T-helper 17 cell (primary cell): Measurements from ENCODE around the gene CENPN. TPM values are rescaled to one million over a fixed set of nuclear protein-coding genes. Genes with fewer than 3 reads are reported as not detected.
A peak's percentile ranks its signal among the peaks of the same experiment; 100 is the strongest.

Source experiments
- ATAC-seq: fragments of 150-1000 bp; cut with Tn5 transposase; 2 replicates; pipeline ENCODE4 v1.10.0; 2021; ENCODE audit warnings: mild to moderate bottlenecking, moderate library complexity
- DNase-seq, 3 donors: peaks; one replicate each; pipeline versions ENCODE4 v3.0.0 to v3.0.0-alpha.2; 2020 to 2021
- H3K9me3 ChIP-seq: one replicate; pipeline ENCODE4 v1.7.0; 2013; ENCODE audit warnings: low read length, mild to moderate bottlenecking; ENCODE audit not compliant: control insufficient read depth, poor library complexity, severe bottlenecking
- H3K27ac Mint-ChIP-seq: one replicate; pipeline ENCODE4 v1.8.0; 2022; ENCODE audit warnings: mild to moderate bottlenecking, moderate library complexity, mixed read lengths
- H3K27me3 Mint-ChIP-seq: one replicate; pipeline ENCODE4 v1.8.0; 2022; ENCODE audit warnings: mixed read lengths
- H3K36me3 Mint-ChIP-seq: one replicate; pipeline ENCODE4 v1.8.0; 2022; ENCODE audit warnings: low read depth, mixed read lengths
- H3K4me1 Mint-ChIP-seq: one replicate; pipeline ENCODE4 v1.8.0; 2022; ENCODE audit warnings: mild to moderate bottlenecking, mixed read lengths
- H3K4me3 Mint-ChIP-seq: one replicate; pipeline ENCODE4 v1.8.0; 2022; ENCODE audit warnings: mild to moderate bottlenecking, moderate library complexity, mixed read lengths
- total RNA-seq, 4 donors: library from RNA in 2 of 4; stranded (reverse) in 2 of 4; gene quantifications; one replicate each; pipeline ENCODE4 v1.2.3 and lab custom pipeline; 2022 to 2026

Gene CENPN
- total RNA-seq, 2 donors from 2014 or later = 8.8 to 14.8 TPM

GRCh38 chr16:81014672-81015071, 7.7 kb downstream of the CENPN start:
- peak overlapping the region; percentile 47 for H3K27ac Mint-ChIP-seq

GRCh38 chr16:81018496-81018895, 11.5 kb downstream of the CENPN start:
- Mint-ChIP-seq H3K27me3 (no peaks in the 10 kb centered on the region), H3K36me3 (peaks cover 2% of the 10 kb centered on the region)

More at GRCh38 chr16:81014672-81015071, 7.7 kb downstream of the CENPN start:
- H3K4me3 Mint-ChIP-seq = no peak overlapping the region
- no peaks in the 10 kb centered on the region for H3K27me3 Mint-ChIP-seq
- peaks cover 6% of the 10 kb centered on the region for H3K4me1 Mint-ChIP-seq
- DNase-seq = no peak
- peaks cover 4% of the 10 kb centered on the region for H3K36me3 Mint-ChIP-seq
- no peak for ATAC-seq
- no peaks in the 10 kb centered on the region for H3K9me3 ChIP-seq

GRCh38 chr16:81026429-81026828, 19.4 kb downstream of the CENPN start:
- H3K9me3 ChIP-seq = no peaks in the 10 kb centered on the region
- Mint-ChIP-seq H3K27ac (no peak overlapping the region), H3K4me1 (no peaks in the 10 kb centered on the region), H3K36me3 (no peaks in the 10 kb centered on the region), H3K4me3 (no peak overlapping the region), H3K27me3 (no peaks in the 10 kb centered on the region)
- no peak for ATAC-seq
- no peak for DNase-seq

More at GRCh38 chr16:81018496-81018895, 11.5 kb downstream of the CENPN start:
- no peak overlapping the region for H3K4me3 Mint-ChIP-seq
- DNase-seq = no peak
- no peak for ATAC-seq
- H3K27ac Mint-ChIP-seq = peak overlapping the region; percentile 53
- no peaks in the 10 kb centered on the region for H3K9me3 ChIP-seq
- H3K4me1 Mint-ChIP-seq = peaks cover 2% of the 10 kb centered on the region

DNA sequence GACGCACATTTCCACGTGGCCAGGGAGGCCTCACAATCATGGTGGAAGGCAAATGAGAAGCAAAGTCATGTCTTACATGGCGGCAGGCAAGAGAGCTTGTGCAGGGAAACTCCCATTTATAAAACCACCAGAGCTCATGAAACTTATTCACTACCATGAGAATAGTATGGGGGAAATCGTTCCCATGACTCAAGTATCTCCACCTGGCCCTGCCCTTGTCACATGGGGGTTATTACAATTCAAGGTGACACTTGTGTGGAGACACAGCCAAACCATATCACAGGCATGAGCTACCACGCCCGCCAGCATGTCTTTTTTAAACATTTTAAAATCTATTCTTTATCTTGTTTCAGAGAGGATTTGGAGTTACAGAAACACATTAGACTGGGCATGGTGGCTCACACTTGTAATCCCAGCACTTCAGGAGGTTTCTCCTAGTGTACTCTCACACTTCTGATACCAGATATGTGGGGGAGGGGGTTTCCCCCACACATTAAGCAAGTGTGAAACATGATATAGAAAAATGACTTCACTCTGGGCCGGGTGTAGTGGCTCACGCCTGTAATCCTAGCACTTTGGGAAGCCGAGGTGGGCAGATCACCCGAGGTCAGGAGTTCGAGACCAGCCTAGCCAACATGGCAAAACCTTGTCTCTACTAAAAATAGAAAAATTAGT, 23.1 kb downstream of the CENPN start:
- H3K4me1 Mint-ChIP-seq = no peaks in the 10 kb centered on the region
- no peak overlapping the region for H3K4me3 Mint-ChIP-seq
- no peaks in the 10 kb centered on the region for H3K36me3 Mint-ChIP-seq
- H3K27ac Mint-ChIP-seq = no peak overlapping the region
- H3K9me3 ChIP-seq = no peaks in the 10 kb centered on the region
- DNase-seq (no peak), ATAC-seq (no peak)
- no peaks in the 10 kb centered on the region for H3K27me3 Mint-ChIP-seq

DNA sequence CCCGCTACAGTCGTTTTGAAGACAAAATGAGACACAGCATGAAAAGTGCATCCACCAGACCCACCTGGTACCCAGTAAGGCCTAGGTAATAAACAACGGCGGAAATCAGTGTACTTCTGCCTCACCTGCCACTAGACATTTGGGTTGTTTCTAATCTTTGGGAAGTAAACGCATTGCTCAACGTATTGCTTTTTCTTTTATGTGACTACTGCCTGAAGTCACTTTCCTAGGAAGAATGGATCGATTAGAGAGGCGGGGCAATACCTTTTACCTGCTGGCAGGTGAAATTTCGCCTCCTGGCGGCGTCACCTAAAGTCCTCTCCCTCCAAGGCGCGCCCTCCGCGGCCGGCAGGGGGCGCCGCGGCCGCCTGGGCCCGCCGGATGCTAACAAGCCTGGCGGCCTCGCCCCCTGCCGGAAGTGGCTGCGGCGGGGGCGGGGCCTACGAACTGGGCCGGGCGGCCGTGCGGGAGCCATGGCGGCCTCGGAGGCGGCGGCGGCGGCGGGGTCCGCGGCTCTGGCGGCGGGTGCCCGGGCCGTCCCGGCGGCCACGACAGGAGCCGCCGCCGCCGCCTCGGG, 28.5 kb downstream of the CENPN start, which contains the start of gene ATMIN:
Gene ATMIN (plus strand): TSS at position 445 of the 577 bp plus-strand sequence. CDS start 29 bp downstream, at position 474.
- peaks cover 2% of the 10 kb centered on the region for H3K36me3 Mint-ChIP-seq
- H3K4me3 Mint-ChIP-seq = peak within 1 kb of the TSS; percentile 84
- H3K27me3 Mint-ChIP-seq = no peaks in the 10 kb centered on the region
- ATAC-seq (peak; percentile 97), DNase-seq (peak; percentile 88 to 94 (median 91))
- H3K27ac Mint-ChIP-seq = peak within 1 kb of the TSS; percentile 37
- no peaks in the 10 kb centered on the region for H3K9me3 ChIP-seq
- peaks cover 19% of the 10 kb centered on the region for H3K4me1 Mint-ChIP-seq

DNA sequence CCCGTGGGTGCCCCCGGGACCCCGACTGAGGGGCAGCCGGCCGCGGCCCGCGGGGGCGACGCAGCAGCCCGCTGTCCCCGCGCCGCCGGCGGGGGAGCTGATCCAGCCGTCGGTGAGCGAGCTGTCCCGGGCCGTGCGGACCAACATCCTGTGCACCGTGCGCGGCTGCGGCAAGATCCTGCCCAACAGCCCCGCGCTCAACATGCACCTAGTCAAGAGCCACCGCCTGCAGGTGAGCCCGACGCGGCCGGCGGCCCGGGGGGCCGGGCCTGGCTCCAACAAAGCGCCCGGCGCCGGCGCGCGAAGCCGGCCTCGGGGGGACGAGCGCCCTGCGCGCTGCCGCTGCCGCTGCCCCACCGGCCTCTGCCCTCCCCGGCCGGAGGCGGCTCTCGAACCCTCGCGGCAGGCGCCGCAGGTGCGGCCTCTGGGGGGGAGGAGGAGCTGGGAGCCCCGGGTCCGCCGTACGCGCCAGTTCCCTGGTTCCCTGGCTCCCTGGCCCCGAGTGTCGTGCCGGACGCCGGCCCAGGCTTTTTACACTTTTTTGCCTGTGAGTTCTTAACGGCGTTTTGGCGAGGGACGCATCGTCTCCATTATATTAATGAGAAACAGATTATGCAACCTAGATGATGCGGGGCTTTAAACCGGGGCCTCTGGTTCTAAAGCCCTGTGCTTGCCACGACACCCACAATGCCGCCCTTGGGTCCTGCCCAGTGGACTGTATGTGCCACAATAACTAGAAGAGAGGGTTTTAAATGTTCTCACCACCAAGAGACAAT, 29.1 kb downstream of the CENPN start:
- H3K36me3 Mint-ChIP-seq = peaks cover 4% of the 10 kb centered on the region
- peaks cover 23% of the 10 kb centered on the region for H3K4me1 Mint-ChIP-seq
- no peaks in the 10 kb centered on the region for H3K9me3 ChIP-seq
- H3K27ac Mint-ChIP-seq = peak overlapping the region; percentile 37
- ATAC-seq (peak; percentile 64), DNase-seq (peak in 1 of 3 donors; percentile 5)
- peak overlapping the region; percentile 84 for H3K4me3 Mint-ChIP-seq
- no peaks in the 10 kb centered on the region for H3K27me3 Mint-ChIP-seq

GRCh38 chr16:81036751-81037350, 29.8 kb downstream of the CENPN start:
- DNase-seq = no peak
- peak overlapping the region; percentile 37 for H3K27ac Mint-ChIP-seq

DNA sequence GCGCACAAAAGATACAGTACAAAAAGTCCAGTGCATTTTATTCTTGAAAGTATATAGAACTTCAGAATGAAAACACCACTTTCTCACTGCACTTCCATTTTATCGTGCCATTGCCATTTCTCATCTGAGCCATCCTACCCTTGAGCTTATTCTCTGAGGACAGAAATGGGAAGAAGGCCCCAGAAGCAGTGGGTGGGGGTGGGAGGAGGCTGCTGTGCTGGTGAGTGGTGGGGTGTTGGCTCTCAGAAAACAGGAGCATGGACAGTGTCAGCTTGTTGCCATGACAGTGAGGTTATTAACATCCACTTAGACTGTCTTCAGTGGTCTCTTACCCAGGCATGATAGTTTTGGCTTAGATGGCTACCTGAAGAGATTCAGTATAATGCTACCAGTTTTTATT, 33.1 kb downstream of the CENPN start:
- Mint-ChIP-seq H3K4me1 (peaks cover 23% of the 10 kb centered on the region), H3K4me3 (peak overlapping the region; percentile 19), H3K27me3 (no peaks in the 10 kb centered on the region), H3K36me3 (peaks cover 7% of the 10 kb centered on the region), H3K27ac (peak overlapping the region; percentile 67)
- DNase-seq (no peak), ATAC-seq (no peak)
- H3K9me3 ChIP-seq = no peaks in the 10 kb centered on the region

More at GRCh38 chr16:81036751-81037350, 29.8 kb downstream of the CENPN start:
- Mint-ChIP-seq H3K36me3 (peaks cover 4% of the 10 kb centered on the region), H3K4me3 (peak overlapping the region; percentile 84), H3K27me3 (no peaks in the 10 kb centered on the region), H3K4me1 (peaks cover 23% of the 10 kb centered on the region)
- no peak for ATAC-seq
- no peaks in the 10 kb centered on the region for H3K9me3 ChIP-seq

DNA sequence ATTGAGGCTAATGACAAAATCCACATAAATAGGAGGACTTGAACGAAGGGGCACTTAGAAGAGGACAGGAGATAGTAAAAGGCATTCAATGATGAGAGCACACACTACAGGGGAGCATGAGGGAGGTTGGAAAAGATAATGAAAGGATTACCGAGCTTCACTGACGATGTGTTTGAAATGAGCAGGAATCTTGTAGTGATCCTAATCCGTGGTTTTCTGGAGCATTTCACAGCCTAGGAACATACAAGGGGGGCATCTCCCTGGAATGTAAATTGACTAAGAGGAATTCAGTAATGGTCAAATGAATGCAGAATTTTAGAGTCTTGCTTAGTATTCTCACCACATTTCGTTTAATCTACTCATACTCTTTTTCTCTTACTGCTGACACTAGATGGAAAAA, 33.8 kb downstream of the CENPN start:
- no peak overlapping the region for H3K4me3 Mint-ChIP-seq
- no peaks in the 10 kb centered on the region for H3K27me3 Mint-ChIP-seq
- H3K27ac Mint-ChIP-seq = peak overlapping the region; percentile 67
- no peaks in the 10 kb centered on the region for H3K9me3 ChIP-seq
- peaks cover 23% of the 10 kb centered on the region for H3K4me1 Mint-ChIP-seq
- peaks cover 7% of the 10 kb centered on the region for H3K36me3 Mint-ChIP-seq
- DNase-seq (no peak), ATAC-seq (no peak)

DNA sequence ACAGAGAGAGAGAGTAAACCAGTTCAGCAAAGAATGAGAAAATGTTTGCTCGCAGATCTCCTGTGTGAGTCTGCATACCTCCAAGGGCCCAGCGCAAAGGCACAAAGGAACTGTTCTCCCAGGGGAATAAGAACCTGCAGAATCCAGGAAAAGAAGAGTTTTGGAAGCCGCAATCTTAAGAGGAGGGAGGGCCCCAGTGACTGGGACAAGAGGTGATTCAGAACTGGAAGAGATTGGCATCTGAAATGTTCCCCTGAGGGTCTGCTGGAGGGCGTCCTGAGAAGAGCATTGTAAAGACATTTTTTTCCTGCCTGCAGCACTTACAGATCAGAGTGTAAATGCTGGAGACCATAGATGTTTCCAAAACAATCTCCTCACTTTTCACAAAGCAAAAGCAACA, 34.7 kb downstream of the CENPN start:
- ATAC-seq = no peak
- Mint-ChIP-seq H3K27ac (no peak overlapping the region), H3K4me3 (no peak overlapping the region)

DNA sequence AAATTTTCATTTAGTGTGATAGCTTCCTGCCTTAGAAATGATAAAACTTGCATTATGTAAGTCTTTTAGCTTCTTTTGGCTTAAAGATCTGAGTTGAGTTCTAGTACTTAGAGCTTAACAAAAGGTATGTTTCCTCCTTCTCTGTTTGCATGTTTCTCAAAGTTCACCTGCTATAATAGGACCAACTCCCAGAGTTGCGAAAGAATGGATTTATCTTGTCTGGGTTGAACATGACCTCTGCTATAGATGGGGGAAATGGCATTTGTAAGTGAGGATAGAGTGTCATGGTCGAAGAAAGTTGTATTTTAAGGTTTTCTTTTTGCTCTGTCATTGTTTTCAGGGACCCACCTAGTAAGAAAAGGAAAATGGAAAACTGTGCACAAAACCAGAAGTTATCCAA, 35.8 kb downstream of the CENPN start:
- no peaks in the 10 kb centered on the region for H3K27me3 Mint-ChIP-seq
- no peak overlapping the region for H3K4me3 Mint-ChIP-seq
- H3K4me1 Mint-ChIP-seq = peaks cover 11% of the 10 kb centered on the region
- H3K27ac Mint-ChIP-seq = no peak overlapping the region
- ATAC-seq (no peak), DNase-seq (no peak)
- peaks cover 7% of the 10 kb centered on the region for H3K36me3 Mint-ChIP-seq
- no peaks in the 10 kb centered on the region for H3K9me3 ChIP-seq

More for the DNA sequence above, 34.7 kb downstream of the CENPN start:
- Mint-ChIP-seq H3K27me3 (no peaks in the 10 kb centered on the region), H3K36me3 (peaks cover 7% of the 10 kb centered on the region), H3K4me1 (peaks cover 20% of the 10 kb centered on the region)
- H3K9me3 ChIP-seq = no peaks in the 10 kb centered on the region
- DNase-seq = no peak

DNA sequence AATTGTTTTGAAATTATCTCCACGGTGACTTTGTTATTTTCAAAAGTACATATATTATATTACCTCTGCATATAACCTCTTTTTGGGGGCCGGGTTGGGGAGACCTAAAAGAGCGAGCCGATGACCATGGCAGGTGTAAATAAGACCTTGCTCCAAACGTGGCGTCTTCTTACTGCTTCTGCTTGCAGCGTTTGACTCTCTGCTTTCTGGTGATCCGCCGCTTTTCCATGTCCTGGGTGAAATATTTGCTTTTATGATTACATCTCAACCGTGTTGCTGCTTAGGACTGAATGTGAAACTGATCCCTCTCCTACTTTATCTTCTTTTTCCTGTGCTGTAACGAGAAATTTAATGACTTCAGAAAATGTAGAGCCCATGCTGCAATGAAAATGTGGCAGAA, 46.7 kb downstream of the CENPN start:
- no peak overlapping the region for H3K27ac Mint-ChIP-seq
- no peaks in the 10 kb centered on the region for H3K4me1 Mint-ChIP-seq
- no peaks in the 10 kb centered on the region for H3K36me3 Mint-ChIP-seq
- no peaks in the 10 kb centered on the region for H3K27me3 Mint-ChIP-seq
- DNase-seq (no peak), ATAC-seq (no peak)
- no peaks in the 10 kb centered on the region for H3K9me3 ChIP-seq
- no peak overlapping the region for H3K4me3 Mint-ChIP-seq
